ENCODE results near the gene SEMA6C. TPM values are rescaled to one million over a fixed set of nuclear protein-coding genes. Genes with fewer than 3 reads are reported as not detected.
"Not testable (repeated sequence)": the region's sequence is repeated elsewhere in the genome, so short reads cannot be mapped to it uniquely, and the experiment has no call there.

Gene SEMA6C
- total and polyA plus RNA-seq, 2 of the 8 experiments (the other 6 are each of a cell fraction or from before 2014, with no cell fraction given): 12.2 to 15.7 TPM

DNA sequence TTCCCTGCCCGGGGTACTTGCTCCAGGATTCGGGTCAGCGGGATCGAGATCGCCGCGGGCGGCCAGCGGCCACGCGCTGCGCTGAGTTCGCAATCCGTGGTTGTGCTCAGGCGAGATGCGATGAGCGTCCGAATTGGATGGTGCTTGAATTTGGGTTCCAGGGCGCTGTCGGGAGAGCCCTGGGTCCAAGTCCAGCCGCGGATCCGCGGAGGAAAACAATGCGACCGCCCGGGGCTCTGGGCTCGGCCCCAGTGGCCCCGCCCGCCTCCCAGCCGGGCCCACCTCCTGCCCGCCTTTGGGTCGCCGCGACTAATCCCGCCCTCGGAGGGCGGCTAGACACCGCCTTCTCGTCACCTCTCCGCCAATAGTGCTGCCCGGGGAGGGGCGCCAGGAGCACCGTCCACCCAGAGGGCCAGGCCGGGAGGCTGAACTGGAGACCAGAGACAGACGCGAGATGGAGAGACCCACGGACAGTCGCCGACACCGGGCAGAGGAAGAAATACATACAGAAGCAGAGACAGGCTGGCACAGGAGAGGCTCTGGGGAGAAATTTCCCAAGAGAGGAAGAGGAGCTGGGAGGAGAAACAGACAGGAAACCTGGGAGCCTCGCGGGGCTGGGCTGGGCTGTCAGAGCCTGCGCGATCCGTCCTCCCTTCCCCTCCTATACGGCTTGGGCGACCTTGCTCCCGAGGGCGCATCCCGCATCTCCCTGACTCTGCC, at the start of gene SEMA6C (continued):
- TF ChIP-seq RXRA (IDR thresholded peaks at IDR 0.05; ENCODE audit: insufficient read depth, low read depth, low read length): no peak
- TF ChIP-seq, protein P1, sequence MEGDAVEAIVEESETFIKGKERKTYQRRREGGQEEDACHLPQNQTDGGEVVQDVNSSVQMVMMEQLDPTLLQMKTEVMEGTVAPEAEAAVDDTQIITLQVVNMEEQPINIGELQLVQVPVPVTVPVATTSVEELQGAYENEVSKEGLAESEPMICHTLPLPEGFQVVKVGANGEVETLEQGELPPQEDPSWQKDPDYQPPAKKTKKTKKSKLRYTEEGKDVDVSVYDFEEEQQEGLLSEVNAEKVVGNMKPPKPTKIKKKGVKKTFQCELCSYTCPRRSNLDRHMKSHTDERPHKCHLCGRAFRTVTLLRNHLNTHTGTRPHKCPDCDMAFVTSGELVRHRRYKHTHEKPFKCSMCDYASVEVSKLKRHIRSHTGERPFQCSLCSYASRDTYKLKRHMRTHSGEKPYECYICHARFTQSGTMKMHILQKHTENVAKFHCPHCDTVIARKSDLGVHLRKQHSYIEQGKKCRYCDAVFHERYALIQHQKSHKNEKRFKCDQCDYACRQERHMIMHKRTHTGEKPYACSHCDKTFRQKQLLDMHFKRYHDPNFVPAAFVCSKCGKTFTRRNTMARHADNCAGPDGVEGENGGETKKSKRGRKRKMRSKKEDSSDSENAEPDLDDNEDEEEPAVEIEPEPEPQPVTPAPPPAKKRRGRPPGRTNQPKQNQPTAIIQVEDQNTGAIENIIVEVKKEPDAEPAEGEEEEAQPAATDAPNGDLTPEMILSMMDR (IDR thresholded peaks at IDR 0.05; ENCODE audit: control extremely low read depth in 1 of 3, insufficient read depth in 1 of 3, low read depth in 1 of 3, low read length in 3 of 3): no peak

DNA sequence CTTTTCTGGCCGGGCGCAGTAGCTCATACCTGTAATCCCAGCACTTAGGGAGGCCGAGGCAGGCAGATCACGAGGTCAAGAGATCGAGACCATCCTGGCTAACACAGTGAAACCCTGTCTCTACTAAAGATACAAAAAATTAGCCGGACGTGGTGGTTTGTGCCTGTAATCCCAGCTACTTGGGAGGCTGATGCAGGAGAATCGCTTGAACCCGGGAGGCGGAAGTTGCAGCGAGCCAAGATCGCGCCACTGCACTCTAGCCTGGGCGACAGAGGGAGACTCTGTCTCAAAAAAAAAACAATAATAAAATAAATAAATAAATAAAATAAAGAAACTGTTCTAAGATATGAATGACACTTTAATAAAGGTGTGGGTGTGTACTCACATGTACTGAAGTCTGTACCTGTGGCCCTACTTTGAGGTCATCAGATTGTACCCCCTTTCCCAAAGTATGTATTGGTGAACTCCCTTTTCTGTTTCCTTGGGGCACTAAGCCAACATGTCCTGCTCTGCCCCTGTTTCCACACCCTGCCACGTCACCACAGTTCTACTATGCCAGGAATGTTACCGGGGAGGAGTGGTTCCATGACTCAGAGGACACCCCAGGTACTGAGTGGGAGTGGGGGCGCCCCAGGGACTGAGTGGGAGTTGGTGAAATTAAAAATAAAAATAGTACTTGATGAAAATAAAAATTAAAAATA, 48.6 kb upstream of the SEMA6C start:
- POLR2A ChIA-PET (ENCODE audit: partially characterized antibody): interaction anchor here (0.7 to 1.2 kb wide), 5 partner anchors 10 to 147 kb away, joined by 3 to 4 read pairs (median 3); no protein-coding TSS in a partner anchor
- not testable (repeated sequence) for H3K27ac ChIP-seq (ENCODE audit: low read depth, low read length); H3K4me1 ChIP-seq (replicated peaks in 1 of 4; ENCODE audit: control insufficient read depth in 3 of 4, insufficient read depth in 4 of 4, low read length in 3 of 4); H2BK120ac ChIP-seq (replicated peaks; ENCODE audit: low read depth, low read length); H3K23ac ChIP-seq (ENCODE audit: insufficient read length); H3K56ac ChIP-seq (replicated peaks; ENCODE audit: insufficient read length, low read depth, low read length); H2BK15ac ChIP-seq (ENCODE audit: low read length); FAIRE-seq; H3K14ac ChIP-seq (ENCODE audit: insufficient read length); H3K4me3 ChIP-seq (ENCODE audit: extremely low read depth in 1 of 4, insufficient read depth in 2 of 4, low read depth in 3 of 4, low read length in 4 of 4); H3K9ac ChIP-seq (replicated peaks in 1 of 4; ENCODE audit: extremely low read depth in 1 of 4, low read depth in 3 of 4, low read length in 3 of 4); H4K20me1 ChIP-seq (replicated peaks in 1 of 2; ENCODE audit: control insufficient read depth in 1 of 2, insufficient read depth in 2 of 2, low read length in 2 of 2); H3K27me3 ChIP-seq (replicated peaks in 1 of 4; ENCODE audit: control insufficient read depth in 3 of 4, extremely low read depth in 1 of 4, insufficient read depth in 3 of 4, low read length in 3 of 4); H2BK5ac ChIP-seq (ENCODE audit: low read depth, low read length); H3K9me3 ChIP-seq (ENCODE audit: insufficient read depth in 2 of 2, low read depth in 1 of 2, low read length in 1 of 2); H3K18ac ChIP-seq (ENCODE audit: extremely low read depth, low read length); H3K79me1 ChIP-seq (ENCODE audit: low read depth, low read length); H4K8ac ChIP-seq (ENCODE audit: extremely low read depth, insufficient read depth, low read length); H2BK12ac ChIP-seq (ENCODE audit: low read depth, low read length); H3K36me3 ChIP-seq (ENCODE audit: control insufficient read depth in 2 of 4, insufficient read depth in 4 of 4, low read length in 3 of 4); H4K5ac ChIP-seq (ENCODE audit: insufficient read length, low read depth, low read length); H3K4me2 ChIP-seq (ENCODE audit: insufficient read depth in 1 of 2, low read depth in 2 of 2, low read length in 2 of 2); H2AK5ac ChIP-seq (ENCODE audit: low read depth, low read length); H4K91ac ChIP-seq (replicated peaks; ENCODE audit: insufficient read length, low read length); H2BK20ac ChIP-seq (ENCODE audit: low read length); DNase-seq (ENCODE audit: low read depth in 1 of 2, low spot score in 2 of 2); H3K4ac ChIP-seq (replicated peaks; ENCODE audit: insufficient read length, low read depth, low read length)
- Histone ChIP-seq H2AFZ (ENCODE audit: low read length) (0 out of 2 replicates have a peak overlapping the region, but pooled peaks have one; percentile 14), H3K79me2 (ENCODE audit: control insufficient read depth in 1 of 2, insufficient read depth in 2 of 2, low read length in 2 of 2) (peaks cover 13 to 17% of the 10 kb centered on the region in 2 experiments), H3K23me2 (ENCODE audit: low read depth, low read length) (peaks cover 12% of the 10 kb centered on the region)
- CTCF ChIA-PET (ENCODE audit: partially characterized antibody): interaction anchor here (0.6 to 1.5 kb wide), 4 partner anchors 12 to 37 kb away, joined by 3 to 4 read pairs (median 4); no protein-coding TSS in a partner anchor
- WGBS, 2 experiments (ENCODE audit: extremely low coverage in 1 of 2, insufficient coverage in 1 of 2, insufficient read length in 1 of 2, insufficient replicate concordance in 2 of 2, low coverage in 1 of 2, low lambda C conversion rate in 2 of 2, missing lambda C conversion rate in 1 of 2): 90% methylated on average over 17 of the region's 17 CpGs; no CpG with 5 or more reads in 1 of the 2 experiments
